ENCODE results near the gene NASP.

NASP gene, protein sequence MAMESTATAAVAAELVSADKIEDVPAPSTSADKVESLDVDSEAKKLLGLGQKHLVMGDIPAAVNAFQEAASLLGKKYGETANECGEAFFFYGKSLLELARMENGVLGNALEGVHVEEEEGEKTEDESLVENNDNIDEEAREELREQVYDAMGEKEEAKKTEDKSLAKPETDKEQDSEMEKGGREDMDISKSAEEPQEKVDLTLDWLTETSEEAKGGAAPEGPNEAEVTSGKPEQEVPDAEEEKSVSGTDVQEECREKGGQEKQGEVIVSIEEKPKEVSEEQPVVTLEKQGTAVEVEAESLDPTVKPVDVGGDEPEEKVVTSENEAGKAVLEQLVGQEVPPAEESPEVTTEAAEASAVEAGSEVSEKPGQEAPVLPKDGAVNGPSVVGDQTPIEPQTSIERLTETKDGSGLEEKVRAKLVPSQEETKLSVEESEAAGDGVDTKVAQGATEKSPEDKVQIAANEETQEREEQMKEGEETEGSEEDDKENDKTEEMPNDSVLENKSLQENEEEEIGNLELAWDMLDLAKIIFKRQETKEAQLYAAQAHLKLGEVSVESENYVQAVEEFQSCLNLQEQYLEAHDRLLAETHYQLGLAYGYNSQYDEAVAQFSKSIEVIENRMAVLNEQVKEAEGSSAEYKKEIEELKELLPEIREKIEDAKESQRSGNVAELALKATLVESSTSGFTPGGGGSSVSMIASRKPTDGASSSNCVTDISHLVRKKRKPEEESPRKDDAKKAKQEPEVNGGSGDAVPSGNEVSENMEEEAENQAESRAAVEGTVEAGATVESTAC

DNA sequence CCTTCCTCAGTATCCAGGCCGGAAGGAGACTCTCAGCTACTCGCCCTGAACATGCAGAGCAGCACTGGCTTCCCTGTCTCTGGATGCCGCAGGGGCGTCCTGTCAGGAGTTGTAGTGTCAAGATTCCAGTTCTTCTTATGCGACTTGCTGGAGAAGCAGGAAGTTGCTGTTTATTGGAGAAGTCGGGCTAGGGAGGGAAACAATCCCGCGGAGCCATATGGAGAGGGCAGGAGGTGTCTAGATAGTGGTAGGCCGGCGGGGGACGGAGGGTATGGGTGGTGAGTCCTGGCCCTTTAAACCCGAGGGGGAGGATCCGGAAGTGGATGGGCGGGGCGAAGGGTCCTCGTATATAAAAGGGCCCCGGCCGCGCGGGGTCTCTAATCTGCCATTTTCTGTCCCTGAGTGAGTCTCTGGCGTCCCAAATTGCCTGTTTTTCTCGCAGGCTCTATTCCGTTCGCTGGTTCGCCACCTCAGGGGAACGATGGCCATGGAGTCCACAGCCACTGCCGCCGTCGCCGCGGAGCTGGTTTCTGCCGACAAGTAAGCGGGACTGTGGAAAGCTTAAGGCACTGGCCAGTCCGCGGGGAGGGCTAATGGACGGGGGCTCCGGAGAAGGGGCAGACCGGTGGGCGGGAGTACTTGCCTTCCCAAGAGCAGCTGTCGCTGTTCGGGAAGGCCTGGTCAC, at the start of gene NASP:
TSS of gene NASP (plus strand) at position 376 of the 685 bp plus-strand sequence. CDS start at position 482, 106 bp downstream.
- TF ChIP-seq, protein P1, sequence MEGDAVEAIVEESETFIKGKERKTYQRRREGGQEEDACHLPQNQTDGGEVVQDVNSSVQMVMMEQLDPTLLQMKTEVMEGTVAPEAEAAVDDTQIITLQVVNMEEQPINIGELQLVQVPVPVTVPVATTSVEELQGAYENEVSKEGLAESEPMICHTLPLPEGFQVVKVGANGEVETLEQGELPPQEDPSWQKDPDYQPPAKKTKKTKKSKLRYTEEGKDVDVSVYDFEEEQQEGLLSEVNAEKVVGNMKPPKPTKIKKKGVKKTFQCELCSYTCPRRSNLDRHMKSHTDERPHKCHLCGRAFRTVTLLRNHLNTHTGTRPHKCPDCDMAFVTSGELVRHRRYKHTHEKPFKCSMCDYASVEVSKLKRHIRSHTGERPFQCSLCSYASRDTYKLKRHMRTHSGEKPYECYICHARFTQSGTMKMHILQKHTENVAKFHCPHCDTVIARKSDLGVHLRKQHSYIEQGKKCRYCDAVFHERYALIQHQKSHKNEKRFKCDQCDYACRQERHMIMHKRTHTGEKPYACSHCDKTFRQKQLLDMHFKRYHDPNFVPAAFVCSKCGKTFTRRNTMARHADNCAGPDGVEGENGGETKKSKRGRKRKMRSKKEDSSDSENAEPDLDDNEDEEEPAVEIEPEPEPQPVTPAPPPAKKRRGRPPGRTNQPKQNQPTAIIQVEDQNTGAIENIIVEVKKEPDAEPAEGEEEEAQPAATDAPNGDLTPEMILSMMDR (IDR thresholded peaks at IDR 0.05; ENCODE audit: extremely low read depth, insufficient read depth, missing control alignments) = no peak
- in situ Hi-C loops (cut with MboI; ENCODE audit: low pct_unique_long_range_greater_than_20kb, low sequenced_read_pairs, unreplicated experiment) = no loop called here
- peak; percentile 88 for DNase-seq (ENCODE audit: low spot score)

DNA sequence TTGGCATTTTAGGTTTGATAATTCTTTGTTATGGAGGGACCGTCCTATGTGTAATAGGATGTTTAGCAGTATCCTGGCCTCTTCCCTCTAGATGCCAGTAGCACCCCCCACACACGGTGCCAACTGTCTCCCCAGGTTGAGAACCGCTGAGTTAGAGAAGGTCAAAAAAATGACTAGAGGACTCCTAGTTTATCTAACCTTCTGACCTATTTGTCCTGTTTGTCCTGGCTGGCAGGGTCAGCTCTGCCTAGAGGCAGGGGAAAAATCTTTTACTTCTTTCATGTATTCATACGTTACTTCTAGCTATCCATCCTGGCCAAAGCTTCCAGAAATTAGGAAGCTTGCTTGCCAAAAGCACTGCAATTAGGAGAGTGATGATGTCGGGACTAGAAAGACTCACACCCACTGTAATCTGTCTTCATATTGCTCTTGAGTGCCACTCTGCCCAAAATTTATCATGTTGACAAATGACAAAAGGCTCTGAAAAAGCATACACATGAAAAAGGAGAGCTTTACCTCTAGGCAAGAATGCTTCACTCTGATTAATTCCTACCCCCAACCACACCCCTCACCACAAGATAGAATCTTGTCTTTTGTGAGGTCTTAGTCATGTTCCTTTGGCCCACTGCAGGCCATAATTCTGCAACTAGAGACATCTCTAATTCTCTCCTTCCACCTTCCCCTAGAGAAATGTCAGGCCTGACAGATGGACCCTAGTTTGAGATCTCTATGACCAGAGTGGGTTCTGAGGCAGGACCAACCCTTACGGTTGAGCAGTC, 47.7 kb upstream of the NASP start:
- in situ Hi-C loops (cut with MboI; ENCODE audit: low pct_unique_long_range_greater_than_20kb, low sequenced_read_pairs, unreplicated experiment) = no loop called here

DNA sequence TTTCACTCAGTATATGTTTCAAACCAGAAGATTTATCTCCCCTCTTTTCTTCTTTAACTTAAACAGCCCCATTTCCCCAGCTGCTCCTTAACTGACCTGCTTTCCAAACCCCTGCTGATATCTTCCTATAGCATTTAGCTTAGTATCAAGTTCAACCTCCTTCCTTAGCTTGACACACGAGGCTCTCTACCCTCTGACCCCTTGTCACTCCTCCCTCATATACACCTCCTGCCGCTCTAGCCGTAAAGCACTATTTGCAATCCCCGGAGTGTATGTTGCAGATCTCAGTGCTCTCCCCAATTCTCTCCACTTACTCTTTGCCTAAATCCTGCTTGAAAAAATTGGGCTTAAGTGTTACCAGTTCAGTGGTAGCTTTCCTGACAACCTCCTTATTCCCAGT, 47.0 kb upstream of the NASP start:
- in situ Hi-C loops (cut with MboI; ENCODE audit: low pct_unique_long_range_greater_than_20kb, low sequenced_read_pairs, unreplicated experiment) = no loop called here
- TF ChIP-seq, protein P1 (IDR thresholded peaks at IDR 0.05; ENCODE audit: extremely low read depth, insufficient read depth, missing control alignments) = no peak
- no peak for DNase-seq (ENCODE audit: low spot score)

More for the DNA sequence above, 47.7 kb upstream of the NASP start:
- TF ChIP-seq, protein P1 (IDR thresholded peaks at IDR 0.05; ENCODE audit: extremely low read depth, insufficient read depth, missing control alignments) = no peak
- DNase-seq (ENCODE audit: low spot score) = no peak

DNA sequence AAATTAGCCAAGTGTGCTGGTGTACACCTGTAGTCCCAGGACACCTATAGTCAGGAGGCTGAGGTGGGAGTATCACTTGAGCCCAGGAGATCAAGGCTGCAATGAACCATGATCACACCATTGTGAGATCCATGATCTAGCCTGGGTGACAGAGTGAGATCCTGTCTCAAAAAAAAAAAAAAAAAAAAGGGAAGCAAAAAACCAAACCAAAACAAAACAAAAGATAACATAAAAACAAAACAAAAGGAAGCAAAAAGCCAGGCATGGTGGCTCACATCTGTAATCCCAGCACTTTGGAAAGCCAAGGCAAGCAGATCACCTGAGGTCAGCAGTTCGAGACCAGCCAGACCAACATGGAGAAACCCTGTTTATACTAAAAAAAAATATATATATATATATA, 42.6 kb upstream of the NASP start:
- TF ChIP-seq, protein P1 (IDR thresholded peaks at IDR 0.05; ENCODE audit: extremely low read depth, insufficient read depth, missing control alignments) = no peak
- in situ Hi-C loops (cut with MboI; ENCODE audit: low pct_unique_long_range_greater_than_20kb, low sequenced_read_pairs, unreplicated experiment) = no loop called here
- DNase-seq (ENCODE audit: low spot score) = no peak

DNA sequence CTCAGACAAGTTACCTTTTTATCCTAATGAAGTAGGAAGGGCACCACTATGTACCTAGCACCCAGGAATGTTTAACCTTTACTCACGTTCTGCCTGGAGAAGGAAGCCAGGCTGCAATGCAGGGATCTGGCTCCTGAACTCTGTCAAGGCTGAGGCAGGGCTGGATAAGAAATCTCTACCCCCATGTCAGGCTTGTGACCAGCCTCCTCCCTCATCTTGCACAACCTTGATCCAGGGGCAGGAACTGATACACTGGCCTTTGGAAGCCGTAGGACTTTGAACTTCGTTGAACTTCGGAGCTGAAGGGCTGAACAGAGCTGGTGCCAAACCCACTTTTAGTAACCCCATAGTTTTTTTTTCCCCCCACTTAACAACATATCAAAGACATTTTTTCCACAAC, 41.2 kb upstream of the NASP start:
- TF ChIP-seq, protein P1 (IDR thresholded peaks at IDR 0.05; ENCODE audit: extremely low read depth, insufficient read depth, missing control alignments) = no peak
- in situ Hi-C loops (cut with MboI; ENCODE audit: low pct_unique_long_range_greater_than_20kb, low sequenced_read_pairs, unreplicated experiment) = no loop called here
- no peak for DNase-seq (ENCODE audit: low spot score)

Data from GM13977 (cell line).